Heart right ventricle (tissue), 16 donors: ENCODE measurements around the gene OR51F2. TPM values are rescaled to one million over a fixed set of nuclear protein-coding genes. Genes with fewer than 3 reads are reported as not detected.

Experiments used
- ATAC-seq, 8 donors: fragments of 200-7000 bp; cut with Tn5 transposase; one replicate each; pipeline ENCODE4 v1.9.1; 2020; ENCODE audit warnings: mild to moderate bottlenecking in 8 of 8, moderate library complexity in 8 of 8, moderate number of reproducible peaks in 1 of 8
- DNase-seq, 2 donors: peaks; one replicate each; pipeline ENCODE4 v3.0.0-alpha.2; 2020
- H3K27ac ChIP-seq, 10 donors: fragments of 200-600 bp; sonication (generic) in 2 of 10; one replicate each; pipeline versions ENCODE4 v1.5.0 to v1.8.0; 2020 to 2022; ENCODE audit warnings: mild to moderate bottlenecking in 3 of 10
- H3K27me3 ChIP-seq, 7 donors: fragments of 200-600 bp; one replicate each; pipeline ENCODE4 v1.8.0; 2021 to 2022; ENCODE audit warnings: mild to moderate bottlenecking in 2 of 7
- H3K36me3 ChIP-seq, 9 donors: fragments of 200-600 bp; sonication (generic) in 1 of 9; one replicate each; pipeline versions ENCODE4 v1.5.0 to v1.8.0; 2020 to 2022; ENCODE audit warnings: mild to moderate bottlenecking in 2 of 9
- H3K4me1 ChIP-seq, 9 donors: fragments of 200-600 bp; sonication (generic) in 1 of 9; one replicate each; pipeline versions ENCODE4 v1.5.0 to v1.8.0; 2020 to 2022; ENCODE audit warnings: mild to moderate bottlenecking in 4 of 9
- H3K4me3 ChIP-seq, 10 donors: fragments of 200-600 bp; sonication (generic) in 2 of 10; one replicate each; pipeline versions ENCODE4 v1.5.0 to v1.8.0; 2020 to 2022; ENCODE audit warnings: mild to moderate bottlenecking in 7 of 10, moderate library complexity in 2 of 10
- H3K9me3 ChIP-seq, 11 donors: fragments of 200-600 bp in 10 of 11; sonication (generic) in 2 of 11; one replicate each; pipeline versions ENCODE4 v1.5.0 to v1.8.0; 2013 to 2022; ENCODE audit warnings: mild to moderate bottlenecking in 2 of 11, control low read depth in 1 of 11, moderate library complexity in 1 of 11
- WGBS, 2 donors: extraction: QIAGEN DNeasy Blood & Tissue Kit; methylation state at CpG; one replicate each; pipeline ENCODE4 v1.1.7; 2013; ENCODE audit warnings: inconsistent platforms in 1 of 2; 5-methylcytosine and 5-hydroxymethylcytosine counted together
- intact Hi-C, 10 donors: fragments of 100-400 bp; cut with DNase I; formaldehyde crosslinking; loops; one replicate each; pipeline versions ENCODE4 v1.11.1 to v1.14.2; 2022
- polyA plus RNA-seq, 2 donors: library from polyadenylated mRNA; stranded (reverse); fragments of 200-250 nt; gene quantifications; one replicate each; pipeline ENCODE4 v1.2.3, GENCODE V29; 2013
- total RNA-seq, 10 donors: library from RNA; stranded (reverse); fragmentation: NEBNext Ultra II Directional in 3 of 10; extraction: Animal tissue kit (Norgen Biotek cat#: 25700) in 3 of 10; gene quantifications; one replicate each; pipeline versions ENCODE4 v1.2.1 to v1.2.4, GENCODE V29; 2021 to 2023
- TF ChIP-seq, protein P1 (sequence below), 9 donors: fragments of 200-600 bp; sonication (generic) in 2 of 9; IDR thresholded peaks; one replicate each; pipeline versions ENCODE4 v1.5.0 to v1.8.0; 2021 to 2022; ENCODE audit warnings: antibody characterized with exemption in 9 of 9, mild to moderate bottlenecking in 5 of 9, moderate library complexity in 1 of 9
- donor health status: Arrhythmogenic right ventricular cardiomyopathy.
- donor health status: ischemic (EF 13 %, LVEDD 7.1; RV severe dilation, severe dysfunction).
- donor health status: healthy with polysubstance abuse.
- donor health status: DM: no; HTN: yes; CAD: no.
- donor health status: DM: no; HTN: no; CAD: no.
- donor health status: ischemic (EF 25% LVEDD 6.9; RV normal size, moderate dysfunction).
- donor health status: ischemic (EF 25% LVEDD 5.7; RV mildly dilated, moderate dysfunction).
- donor health status: healthy.
- donor health status: DM: yes; HTN: yes; CAD: no.
- donor health status: Ischemic cardiomyopathy.
- donor health status: ischemic (EF 35%, LVEDD 5.7; RV mildly dilated, moderate dysfunction).
- donor health status: nonischemic (EF 11% LVEDD 7.7; RV severe dilation, severe dysfunction).
- donor health status: DM: yes; HTN: yes; CAD: no.
- donor health status: PGD.
- donor health status: ischemic (EF 29% LVEDD 5.4; RV normal size, mild dysfunction).
- donor health status: nonischemic (EF 23%, LVEDD 6.1; RV moderate dilation, normal function).

The OR51F2 gene
- total and polyA plus RNA-seq, 12 donors, result not detected

DNA sequence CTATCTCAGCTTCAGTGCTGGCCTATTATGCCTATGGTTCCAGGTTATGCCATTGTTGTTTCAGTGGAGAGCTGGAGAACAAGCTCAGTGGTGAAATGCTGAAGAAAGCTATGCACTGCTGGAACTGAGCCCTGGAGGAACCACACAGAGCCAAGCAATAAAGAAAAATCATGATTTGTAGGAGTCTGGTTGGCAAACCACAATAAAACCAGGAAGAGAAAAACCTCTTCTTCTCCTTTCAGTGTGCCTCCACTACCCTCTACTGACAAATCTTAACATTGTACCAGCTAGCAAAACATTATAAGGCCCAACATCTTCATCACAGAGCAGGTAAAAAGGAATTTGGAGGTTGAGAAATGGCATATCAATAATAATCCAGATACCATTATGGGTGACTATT is 5.3 kb downstream of the OR51F2 start:
- no peaks in the 10 kb centered on the region for H3K36me3 ChIP-seq
- ATAC-seq, result peak in 4 of 8 donors; percentile 34 to 70 (median 56)
- intact Hi-C loops, result loop anchor here in 9 of 10 donors (1.0 to 5.0 kb wide), 6 partner anchors 189 to 639 kb away; partner anchors contain the start of gene OR51D1 (in 8 of the 9)

DNA sequence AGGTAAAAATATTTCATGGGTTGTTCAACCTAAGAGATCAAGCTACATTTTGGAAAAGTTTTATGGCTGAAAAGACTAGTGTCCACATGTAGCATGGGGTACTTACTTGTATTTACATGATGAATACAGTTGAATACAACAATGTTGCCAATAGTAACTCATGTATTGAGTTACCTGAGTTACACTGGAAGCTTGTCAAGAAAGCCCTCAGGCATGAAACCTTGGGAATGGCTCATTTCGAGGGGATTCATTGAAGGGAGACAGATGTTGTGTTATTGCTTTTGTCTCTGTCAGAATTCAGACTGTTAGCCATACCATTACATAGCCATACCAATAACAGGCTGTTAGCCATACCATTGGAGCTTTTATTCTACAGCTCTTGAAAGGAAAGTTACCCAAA is 9.2 kb downstream of the OR51F2 start:
- no peaks in the 10 kb centered on the region for H3K27me3 ChIP-seq
- DNase-seq (no peak), ATAC-seq (no peak)
- H3K4me1 ChIP-seq, result no peaks in the 10 kb centered on the region
- intact Hi-C loops, result no loop called here
- H3K36me3 ChIP-seq, result no peaks in the 10 kb centered on the region
- WGBS, 2 donors, result 65 to 66% methylated on average over 1 of the region's 1 CpG
- no peaks in the 10 kb centered on the region for H3K9me3 ChIP-seq
- H3K4me3 ChIP-seq, result no peak overlapping the region
- TF ChIP-seq, protein P1, sequence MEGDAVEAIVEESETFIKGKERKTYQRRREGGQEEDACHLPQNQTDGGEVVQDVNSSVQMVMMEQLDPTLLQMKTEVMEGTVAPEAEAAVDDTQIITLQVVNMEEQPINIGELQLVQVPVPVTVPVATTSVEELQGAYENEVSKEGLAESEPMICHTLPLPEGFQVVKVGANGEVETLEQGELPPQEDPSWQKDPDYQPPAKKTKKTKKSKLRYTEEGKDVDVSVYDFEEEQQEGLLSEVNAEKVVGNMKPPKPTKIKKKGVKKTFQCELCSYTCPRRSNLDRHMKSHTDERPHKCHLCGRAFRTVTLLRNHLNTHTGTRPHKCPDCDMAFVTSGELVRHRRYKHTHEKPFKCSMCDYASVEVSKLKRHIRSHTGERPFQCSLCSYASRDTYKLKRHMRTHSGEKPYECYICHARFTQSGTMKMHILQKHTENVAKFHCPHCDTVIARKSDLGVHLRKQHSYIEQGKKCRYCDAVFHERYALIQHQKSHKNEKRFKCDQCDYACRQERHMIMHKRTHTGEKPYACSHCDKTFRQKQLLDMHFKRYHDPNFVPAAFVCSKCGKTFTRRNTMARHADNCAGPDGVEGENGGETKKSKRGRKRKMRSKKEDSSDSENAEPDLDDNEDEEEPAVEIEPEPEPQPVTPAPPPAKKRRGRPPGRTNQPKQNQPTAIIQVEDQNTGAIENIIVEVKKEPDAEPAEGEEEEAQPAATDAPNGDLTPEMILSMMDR (IDR thresholded peaks at IDR 0.05), result no peak
- no peak overlapping the region for H3K27ac ChIP-seq

More for the DNA sequence above, 5.3 kb downstream of the OR51F2 start:
- H3K27ac ChIP-seq, result no peak overlapping the region
- TF ChIP-seq, protein P1 (IDR thresholded peaks at IDR 0.05), result peak; percentile 31 to 69 (median 57)
- H3K27me3 ChIP-seq, result no peaks in the 10 kb centered on the region
- no peak overlapping the region for H3K4me3 ChIP-seq
- no peak for DNase-seq
- H3K9me3 ChIP-seq, result no peaks in the 10 kb centered on the region
- no peaks in the 10 kb centered on the region for H3K4me1 ChIP-seq

DNA sequence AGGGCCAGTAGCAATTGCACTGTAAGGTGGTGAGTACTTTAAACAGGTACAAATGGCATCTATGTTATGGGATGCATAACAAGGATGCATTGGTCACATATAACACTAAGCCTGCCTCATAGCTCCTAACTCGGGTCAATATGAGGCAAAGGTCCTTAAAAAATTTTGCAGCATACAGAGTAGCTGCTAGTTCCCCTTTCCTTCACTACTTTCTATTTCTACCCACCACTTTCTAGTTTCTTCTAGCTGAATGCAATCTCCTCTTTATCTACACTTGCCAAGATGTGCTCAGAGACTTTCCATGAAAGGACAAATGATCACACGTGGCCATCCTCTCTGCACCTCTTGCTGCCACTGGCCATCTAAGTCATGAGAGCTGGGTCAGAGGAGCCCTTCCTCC is 9.8 kb downstream of the OR51F2 start:
- WGBS, 2 donors, result 67 to 74% methylated on average over 2 of the region's 2 CpGs
- H3K4me3 ChIP-seq, result no peak overlapping the region
- ATAC-seq, result no peak

DNA sequence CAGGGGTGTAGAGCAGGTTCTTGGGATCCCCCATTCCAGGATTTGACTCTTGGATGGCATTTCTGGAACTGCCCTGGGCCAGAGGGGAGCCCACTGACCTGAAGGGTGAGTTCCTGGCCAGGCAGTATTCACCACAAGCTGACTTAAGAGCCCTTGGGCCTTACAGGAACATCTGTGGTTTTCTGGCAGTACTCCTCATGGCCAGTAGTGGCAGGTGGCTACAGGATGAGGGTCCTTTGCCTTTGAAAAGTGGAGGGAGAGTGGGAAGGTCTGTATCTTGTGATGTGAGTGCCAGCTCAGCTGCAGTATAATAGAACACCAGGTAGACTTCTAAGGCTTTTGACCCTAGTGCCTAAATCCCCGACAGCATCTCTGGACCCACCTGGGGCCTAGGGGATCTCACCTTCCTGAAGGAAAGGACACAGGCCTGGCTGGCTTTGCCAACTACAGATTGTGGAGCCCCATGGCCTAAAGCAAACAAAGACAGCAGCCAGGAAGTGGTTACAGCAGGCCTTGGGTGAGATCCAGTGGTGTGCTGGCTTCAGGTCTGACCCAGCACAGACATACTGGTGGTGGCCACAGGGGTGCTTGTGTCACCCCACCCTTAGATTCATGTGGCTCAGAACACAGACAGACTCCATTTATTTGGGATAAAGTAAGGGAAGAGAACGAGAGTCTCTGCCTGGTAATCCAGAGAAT is 18.9 kb downstream of the OR51F2 start:
- Histone ChIP-seq H3K9me3 (no peaks in the 10 kb centered on the region), H3K36me3 (no peaks in the 10 kb centered on the region), H3K27ac (no peak overlapping the region), H3K27me3 (peaks cover 0 to 3% (median 0%) of the 10 kb centered on the region in 7 donors), H3K4me3 (no peak overlapping the region), H3K4me1 (no peaks in the 10 kb centered on the region)
- ATAC-seq, result no peak
- 84 to 89% methylated on average over 2 of the region's 2 CpGs for WGBS, 2 donors
- DNase-seq, result no peak
- TF ChIP-seq, protein P1 (IDR thresholded peaks at IDR 0.05), result no peak
- intact Hi-C loops, result no loop called here

More for the DNA sequence above, 9.8 kb downstream of the OR51F2 start:
- DNase-seq, result no peak
- Histone ChIP-seq H3K27me3 (no peaks in the 10 kb centered on the region), H3K36me3 (no peaks in the 10 kb centered on the region), H3K4me1 (no peaks in the 10 kb centered on the region), H3K27ac (no peak overlapping the region), H3K9me3 (no peaks in the 10 kb centered on the region)
- TF ChIP-seq, protein P1 (IDR thresholded peaks at IDR 0.05), result no peak
- intact Hi-C loops, result no loop called here
